PFSK-1 (cell line): ENCODE measurements around the gene ADAMTS2.

Experiments used
- FOXP2 ChIP-seq: optimal IDR thresholded peaks from 2 replicates; pipeline ENCODE3; 2011; ENCODE audit warnings: borderline replicate concordance, control low read depth, inconsistent platforms; ENCODE audit not compliant: insufficient read depth; ENCODE audit errors: extremely low read length, extremely low read depth
- POLR2AphosphoS5 ChIP-seq: IDR thresholded peaks from 2 replicates; pipeline ENCODE4 v1.6.1; 2012; ENCODE audit warnings: low read depth, mild to moderate bottlenecking, control low read depth, low read length, moderate library complexity
- REST ChIP-seq, 2 experiments: IDR thresholded peaks; 2 replicates each; pipeline versions ENCODE4 v1.6.1 to v1.8.0; 2011 to 2012; ENCODE audit warnings: low read depth in 2 of 2, low read length in 2 of 2, control low read depth in 1 of 2, inconsistent platforms in 1 of 2, mild to moderate bottlenecking in 1 of 2, moderate library complexity in 1 of 2; ENCODE audit not compliant: insufficient read depth in 1 of 2
- SIN3A ChIP-seq: IDR thresholded peaks from 2 replicates; pipeline ENCODE4 v1.6.1; 2012; ENCODE audit warnings: mild to moderate bottlenecking, low read length, moderate library complexity, borderline replicate concordance; ENCODE audit not compliant: insufficient read depth
- TAF1 ChIP-seq: IDR thresholded peaks from 2 replicates; pipeline ENCODE4 v1.6.1; 2012; ENCODE audit warnings: low read length, control low read depth, borderline replicate concordance; ENCODE audit not compliant: insufficient read depth

ADAMTS2 gene

DNA sequence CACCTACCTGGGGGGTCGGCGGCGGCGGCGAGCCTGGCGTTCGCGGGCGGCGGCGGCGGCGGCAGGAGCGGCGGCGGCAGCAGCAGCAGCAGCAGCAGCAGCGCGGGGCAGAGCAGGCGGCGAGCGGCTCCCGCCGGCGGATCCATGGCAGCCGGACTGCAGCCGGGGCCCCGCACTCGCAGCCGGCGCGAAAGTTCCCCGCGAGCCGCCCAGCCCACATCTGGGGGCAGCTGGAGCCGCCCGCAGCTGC, 153 bp downstream of the ADAMTS2 start:
- TF ChIP-seq POLR2AphosphoS5 (no peak), TAF1 (no peak), SIN3A (no peak), REST (IDR thresholded peaks at IDR 0.05; ENCODE audit: insufficient read depth in 1 of 2, low read depth in 2 of 2, low read length in 2 of 2) (no peak), FOXP2 (no peak)

- TF ChIP-seq FOXP2 (no peak), REST (IDR thresholded peaks at IDR 0.05; ENCODE audit: insufficient read depth in 1 of 2, low read depth in 2 of 2, low read length in 2 of 2) (no peak), SIN3A (no peak), TAF1 (no peak), POLR2AphosphoS5 (no peak)
Observed at GRCh38 chr5:179344431-179345182, 654 bp downstream of the ADAMTS2 start.

DNA sequence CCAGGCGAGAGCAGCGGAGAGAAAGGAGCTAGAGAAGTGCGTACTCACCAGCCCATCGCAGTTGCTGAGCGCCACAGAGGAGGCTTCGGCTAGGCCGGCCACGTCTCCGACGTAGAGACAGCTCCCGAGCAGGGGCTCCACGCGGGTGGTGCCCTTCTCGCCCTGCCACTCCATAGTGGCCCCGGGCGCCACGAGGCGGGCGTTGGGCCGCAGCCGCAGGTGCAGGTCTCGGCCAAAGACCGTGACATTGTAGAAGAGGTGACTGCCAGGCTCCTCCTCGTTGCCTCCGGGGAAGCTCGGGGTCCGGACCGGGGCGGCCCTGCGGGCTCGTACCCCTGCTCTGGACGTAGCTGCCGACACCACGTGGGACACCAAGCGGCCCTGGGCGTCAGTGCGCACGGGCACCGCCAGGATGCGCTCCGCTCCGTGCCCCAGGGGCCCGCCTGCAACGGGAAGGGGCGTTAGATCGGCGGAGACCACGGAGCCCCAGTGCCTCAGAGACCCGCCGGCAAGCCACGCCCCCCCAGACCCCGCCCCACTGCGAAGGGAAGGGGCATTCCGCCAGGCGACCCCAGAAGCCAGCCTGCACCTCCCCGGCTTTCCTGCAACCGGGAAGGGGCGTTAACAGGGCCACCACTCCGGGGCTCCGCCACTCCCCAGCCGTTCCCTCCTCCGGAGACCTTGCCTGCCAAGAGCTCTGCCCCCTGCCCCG, 1.4 kb downstream of the ADAMTS2 start:
- no peak for TF ChIP-seq TAF1
- TF ChIP-seq REST (IDR thresholded peaks at IDR 0.05; ENCODE audit: insufficient read depth in 1 of 2, low read depth in 2 of 2, low read length in 2 of 2): no peak
- TF ChIP-seq FOXP2: no peak
- no peak for TF ChIP-seq POLR2AphosphoS5
- TF ChIP-seq SIN3A: no peak

GRCh38 chr5:179343021-179343718, 2.1 kb downstream of the ADAMTS2 start:
- TF ChIP-seq TAF1: no peak
- TF ChIP-seq SIN3A: no peak
- no peak for TF ChIP-seq REST (IDR thresholded peaks at IDR 0.05; ENCODE audit: insufficient read depth in 1 of 2, low read depth in 2 of 2, low read length in 2 of 2)
- no peak for TF ChIP-seq FOXP2
- no peak for TF ChIP-seq POLR2AphosphoS5
